CD14-positive monocyte (primary cell): ENCODE data around the gene SHROOM2. TPM values are rescaled to one million over a fixed set of nuclear protein-coding genes. Genes with fewer than 3 reads are reported as not detected.

Source experiments
- DNase-seq, 3 donors: peaks; one replicate each; pipeline ENCODE4 v3.0.0-alpha.2; 2011 to 2022
- H2AFZ ChIP-seq: 2 replicates; pipeline ENCODE4 v1.6.0; 2012; ENCODE audit warnings: mild to moderate bottlenecking, low read depth, low read length, inconsistent platforms; ENCODE audit not compliant: insufficient read depth, poor library complexity, severe bottlenecking
- H3K27ac ChIP-seq, 2 donors: 1 replicate in 1 of 2; 2 replicates in 1 of 2; pipeline ENCODE4 v1.5.1; 2012 to 2013; ENCODE audit warnings: low read length in 2 of 2, control low read depth in 1 of 2, inconsistent platforms in 1 of 2, low read depth in 1 of 2, mild to moderate bottlenecking in 1 of 2
- H3K27me3 ChIP-seq, 2 donors: one replicate each; pipeline versions ENCODE4 v1.6.0 to v1.6.1; 2011 to 2013; ENCODE audit warnings: low read length in 2 of 2; ENCODE audit not compliant: control insufficient read depth in 2 of 2, insufficient read depth in 2 of 2
- H3K36me3 ChIP-seq, 2 donors: replicated peaks in 1 of 2; 1 replicate in 1 of 2; 2 replicates in 1 of 2; pipeline versions ENCODE4 v1.5.1 to v1.6.1; 2012 to 2013; ENCODE audit warnings: low read length in 2 of 2, control low read depth in 1 of 2, inconsistent platforms in 1 of 2, mild to moderate bottlenecking in 1 of 2; ENCODE audit not compliant: insufficient read depth in 2 of 2, control insufficient read depth in 1 of 2
- H3K4me1 ChIP-seq, 2 donors: 1 replicate in 1 of 2; 2 replicates in 1 of 2; pipeline versions ENCODE4 v1.5.1 to v1.6.1; 2012 to 2013; ENCODE audit warnings: low read length in 2 of 2, control low read depth in 1 of 2, inconsistent platforms in 1 of 2, mild to moderate bottlenecking in 1 of 2, moderate library complexity in 1 of 2; ENCODE audit not compliant: insufficient read depth in 2 of 2, control insufficient read depth in 1 of 2
- H3K4me2 ChIP-seq: replicated peaks from 2 replicates; pipeline ENCODE3; 2012; ENCODE audit warnings: low read length, moderate library complexity, mild to moderate bottlenecking; ENCODE audit not compliant: poor library complexity, severe bottlenecking; ENCODE audit errors: extremely low read depth
- H3K4me3 ChIP-seq, 3 experiments: fragments of 200-600 bp in 1 of 3; sonication (generic) in 1 of 3; replicated peaks in 1 of 3; 1 replicate in 2 of 3; 2 replicates in 1 of 3; pipeline ENCODE4 v1.5.1; 2011 to 2013; ENCODE audit warnings: low read length in 3 of 3, mild to moderate bottlenecking in 3 of 3, control low read depth in 2 of 3, low read depth in 2 of 3, inconsistent platforms in 1 of 3, moderate library complexity in 1 of 3
- H3K79me2 ChIP-seq: 2 replicates; pipeline ENCODE4 v1.6.0; 2012; ENCODE audit warnings: mild to moderate bottlenecking, control low read depth, inconsistent platforms, low read length, moderate library complexity; ENCODE audit not compliant: insufficient read depth
- H3K9ac ChIP-seq: 2 replicates; pipeline ENCODE4 v1.6.0; 2017; ENCODE audit warnings: low read length, mild to moderate bottlenecking; ENCODE audit not compliant: insufficient read depth, poor library complexity, severe bottlenecking
- H3K9me3 ChIP-seq, 2 donors: replicated peaks in 1 of 2; 1 replicate in 1 of 2; 2 replicates in 1 of 2; pipeline versions ENCODE4 v1.5.1 to v1.6.1; 2012 to 2013; ENCODE audit warnings: low read length in 2 of 2, control low read depth in 1 of 2; ENCODE audit not compliant: control insufficient read depth in 1 of 2, insufficient read depth in 1 of 2
- H4K20me1 ChIP-seq: 2 replicates; pipeline ENCODE4 v1.6.0; 2012; ENCODE audit warnings: mild to moderate bottlenecking, low read length, control low read depth, moderate library complexity; ENCODE audit not compliant: insufficient read depth
- H3K27ac Mint-ChIP-seq, 7 donors: one replicate each; pipeline ENCODE4 v1.8.0; 2020; ENCODE audit warnings: mild to moderate bottlenecking in 7 of 7, mixed read lengths in 7 of 7, moderate library complexity in 6 of 7, inconsistent platforms in 2 of 7
- H3K27me3 Mint-ChIP-seq, 3 donors: one replicate each; pipeline ENCODE4 v1.8.0; 2021 to 2022; ENCODE audit warnings: low read depth in 3 of 3, mild to moderate bottlenecking in 3 of 3, mixed read lengths in 3 of 3, moderate library complexity in 3 of 3, inconsistent platforms in 1 of 3
- H3K36me3 Mint-ChIP-seq, 2 donors: one replicate each; pipeline ENCODE4 v1.8.0; 2020; ENCODE audit warnings: mixed read lengths in 2 of 2, inconsistent platforms in 1 of 2, mild to moderate bottlenecking in 1 of 2
- H3K4me1 Mint-ChIP-seq: one replicate; pipeline ENCODE4 v1.8.0; 2020; ENCODE audit warnings: mild to moderate bottlenecking, mixed read lengths
- H3K4me3 Mint-ChIP-seq, 2 donors: one replicate each; pipeline ENCODE4 v1.8.0; 2020; ENCODE audit warnings: mild to moderate bottlenecking in 2 of 2, mixed read lengths in 2 of 2, moderate library complexity in 1 of 2
- H3K9me3 Mint-ChIP-seq, 7 donors: one replicate each; pipeline ENCODE4 v1.8.0; 2020 to 2022; ENCODE audit warnings: mixed read lengths in 7 of 7, mild to moderate bottlenecking in 6 of 7, moderate library complexity in 6 of 7, inconsistent platforms in 2 of 7
- whole genome bisulfite sequencing: methylation state at CpG from one replicate; pipeline ENCODE4 v1.1.5; 2013; ENCODE audit warnings: missing lambda C conversion rate; ENCODE audit not compliant: insufficient coverage; 5-methylcytosine and 5-hydroxymethylcytosine counted together
- intact Hi-C, 2 donors: fragments of 100-400 bp; cut with micrococcal nuclease; formaldehyde crosslinking; loops; one replicate each; pipeline versions ENCODE4 v1.15.0 to v1.15.1; 2023
- polyA plus RNA-seq, 3 donors: library from polyadenylated mRNA; depleted of rRNA in 1 of 3; unstranded in 2 of 3; stranded (reverse) in 1 of 3; fragments of 300-500 nt in 2 of 3; fragments of >200 nt in 1 of 3; fragmentation: Illumina TruSeq in 2 of 3; gene quantifications; 1 replicate in 2 of 3; 2 replicates in 1 of 3; pipeline ENCODE4 v1.2.3, GENCODE V29; 2012 to 2021
- TF ChIP-seq, protein P1 (sequence below): fragments of 200-600 bp; IDR thresholded peaks from one replicate; pipeline ENCODE4 v1.8.0; 2022; ENCODE audit warnings: antibody characterized with exemption, mild to moderate bottlenecking

SHROOM2 gene
- polyA plus RNA-seq, 3 donors, result not detected

- H3K36me3 Mint-ChIP-seq, result no peaks in the 10 kb centered on the region
- peaks cover 0 to 4% of the 10 kb centered on the region in 2 donors for H3K9me3 ChIP-seq
- no peak overlapping the region for H2AFZ ChIP-seq
- H3K4me3 ChIP-seq, result no peak overlapping the region
- peaks cover 2 to 18% of the 10 kb centered on the region in 2 donors for H3K27me3 ChIP-seq
- no peak for DNase-seq
- no peaks in the 10 kb centered on the region for H3K79me2 ChIP-seq
- no peak overlapping the region for H3K4me3 Mint-ChIP-seq
- peaks cover 0 to 13% (median 3%) of the 10 kb centered on the region in 7 donors for H3K9me3 Mint-ChIP-seq
- TF ChIP-seq, protein P1, sequence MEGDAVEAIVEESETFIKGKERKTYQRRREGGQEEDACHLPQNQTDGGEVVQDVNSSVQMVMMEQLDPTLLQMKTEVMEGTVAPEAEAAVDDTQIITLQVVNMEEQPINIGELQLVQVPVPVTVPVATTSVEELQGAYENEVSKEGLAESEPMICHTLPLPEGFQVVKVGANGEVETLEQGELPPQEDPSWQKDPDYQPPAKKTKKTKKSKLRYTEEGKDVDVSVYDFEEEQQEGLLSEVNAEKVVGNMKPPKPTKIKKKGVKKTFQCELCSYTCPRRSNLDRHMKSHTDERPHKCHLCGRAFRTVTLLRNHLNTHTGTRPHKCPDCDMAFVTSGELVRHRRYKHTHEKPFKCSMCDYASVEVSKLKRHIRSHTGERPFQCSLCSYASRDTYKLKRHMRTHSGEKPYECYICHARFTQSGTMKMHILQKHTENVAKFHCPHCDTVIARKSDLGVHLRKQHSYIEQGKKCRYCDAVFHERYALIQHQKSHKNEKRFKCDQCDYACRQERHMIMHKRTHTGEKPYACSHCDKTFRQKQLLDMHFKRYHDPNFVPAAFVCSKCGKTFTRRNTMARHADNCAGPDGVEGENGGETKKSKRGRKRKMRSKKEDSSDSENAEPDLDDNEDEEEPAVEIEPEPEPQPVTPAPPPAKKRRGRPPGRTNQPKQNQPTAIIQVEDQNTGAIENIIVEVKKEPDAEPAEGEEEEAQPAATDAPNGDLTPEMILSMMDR, result no peak
- intact Hi-C loops, result no loop called here
- H3K4me1 ChIP-seq, result no peaks in the 10 kb centered on the region
- H3K27me3 Mint-ChIP-seq, result peaks cover 24 to 45% (median 37%) of the 10 kb centered on the region in 3 donors
- 82% methylated on average over 7 of the region's 8 CpGs for WGBS
- no peak overlapping the region for H3K9ac ChIP-seq
- H3K27ac Mint-ChIP-seq, result no peak overlapping the region
- no peak overlapping the region for H3K4me2 ChIP-seq
- no peak overlapping the region for H3K27ac ChIP-seq
- no peaks in the 10 kb centered on the region for H3K36me3 ChIP-seq
- H3K4me1 Mint-ChIP-seq, result no peaks in the 10 kb centered on the region
- H4K20me1 ChIP-seq, result no peaks in the 10 kb centered on the region
These were observed 26.9 kb upstream of the SHROOM2 start for GRCh38 chrX:9759337-9759736.

GRCh38 chrX:9765072-9765736, 21.0 kb upstream of the SHROOM2 start:
- WGBS, result 5% methylated on average over 59 of the region's 67 CpGs
- DNase-seq, result no peak
- H3K9ac ChIP-seq, result no peak overlapping the region
- peaks cover 0 to 5% of the 10 kb centered on the region in 2 donors for H3K9me3 ChIP-seq
- H3K4me1 Mint-ChIP-seq, result no peaks in the 10 kb centered on the region
- no peaks in the 10 kb centered on the region for H3K4me1 ChIP-seq
- no peak overlapping the region for H2AFZ ChIP-seq
- no peaks in the 10 kb centered on the region for H3K36me3 Mint-ChIP-seq
- H3K27me3 ChIP-seq, result peaks cover 18 to 44% of the 10 kb centered on the region in 2 donors
- peak overlapping the region in 1 of 2 donors; percentile 63 for H3K4me3 Mint-ChIP-seq
- H3K9me3 Mint-ChIP-seq, result peaks cover 0 to 14% (median 8%) of the 10 kb centered on the region in 7 donors
- intact Hi-C loops, result no loop called here
- H3K4me2 ChIP-seq, result no peak overlapping the region
- H3K27me3 Mint-ChIP-seq, result peaks cover 40 to 66% (median 59%) of the 10 kb centered on the region in 3 donors
- no peaks in the 10 kb centered on the region for H4K20me1 ChIP-seq
- no peaks in the 10 kb centered on the region for H3K36me3 ChIP-seq
- H3K79me2 ChIP-seq, result no peaks in the 10 kb centered on the region
- no peak overlapping the region for H3K4me3 ChIP-seq
- H3K27ac ChIP-seq, result no peak overlapping the region
- H3K27ac Mint-ChIP-seq, result no peak overlapping the region
- TF ChIP-seq, protein P1, result no peak
